LoVo (cell line): ENCODE measurements around the gene WWC2.
"Not testable (repeated sequence)": the region's sequence is repeated elsewhere in the genome, so short reads cannot be mapped to it uniquely, and the experiment has no call there.

Experiments used
- DNase-seq: peaks from one replicate; pipeline ENCODE4 v3.0.0-alpha.2; 2016; ENCODE audit warnings: low spot score

WWC2 gene

GRCh38 chr4:183100827-183101226 is 1.8 kb downstream of the WWC2 start:
- DNase-seq, result peak; percentile 21

GRCh38 chr4:183101956-183102480 is 3.0 kb downstream of the WWC2 start:
- no peak for DNase-seq

GRCh38 chr4:183105092-183105491 is 6.0 kb downstream of the WWC2 start:
- no peak for DNase-seq

DNA sequence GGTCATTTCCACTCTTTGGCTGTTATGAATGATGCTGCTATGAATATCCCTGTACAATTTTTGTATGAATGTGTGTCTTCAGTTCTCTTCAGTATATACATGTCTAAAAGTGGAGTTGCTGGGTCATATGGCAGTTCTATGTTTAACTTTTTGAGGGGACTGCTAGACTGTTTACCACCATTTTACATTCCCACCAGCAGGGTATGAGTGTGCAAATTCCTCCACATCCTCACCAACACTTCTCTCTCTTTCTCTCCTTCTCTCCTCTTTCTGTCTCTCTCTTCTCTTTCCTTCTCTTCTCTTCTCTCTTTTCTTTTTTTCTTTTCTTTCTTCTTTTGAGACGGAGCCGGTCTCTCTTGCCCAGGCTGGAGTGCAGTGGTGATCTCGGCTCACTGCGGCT is 7.8 kb downstream of the WWC2 start:
- no peak for DNase-seq

- DNase-seq, result no peak
Observed at GRCh38 chr4:183107891-183108459, 8.9 kb downstream of the WWC2 start.

- no peak for DNase-seq
Observed at GRCh38 chr4:183110244-183110643, 11.2 kb downstream of the WWC2 start.

DNA sequence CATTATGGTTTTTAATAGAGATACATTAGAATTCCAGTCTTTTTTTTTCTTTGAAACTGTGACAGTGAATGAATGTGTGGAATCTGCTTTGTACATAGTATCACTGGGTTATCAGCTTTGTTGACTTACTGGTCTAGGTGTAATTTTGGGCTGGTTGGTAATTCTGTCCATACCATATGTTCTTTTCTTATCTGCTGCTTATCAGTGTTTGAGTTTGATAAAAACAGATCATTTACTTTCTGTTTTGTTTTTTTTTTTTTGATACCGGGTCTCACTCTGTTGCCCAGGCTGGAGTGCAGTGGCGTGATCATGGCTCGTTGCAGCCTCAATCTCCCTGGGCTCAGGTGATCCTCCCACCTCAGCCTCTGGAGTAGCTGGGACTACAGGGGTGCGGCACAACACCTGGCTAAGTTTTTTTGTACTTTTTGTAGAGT is 12.4 kb downstream of the WWC2 start:
- DNase-seq, result no peak

DNA sequence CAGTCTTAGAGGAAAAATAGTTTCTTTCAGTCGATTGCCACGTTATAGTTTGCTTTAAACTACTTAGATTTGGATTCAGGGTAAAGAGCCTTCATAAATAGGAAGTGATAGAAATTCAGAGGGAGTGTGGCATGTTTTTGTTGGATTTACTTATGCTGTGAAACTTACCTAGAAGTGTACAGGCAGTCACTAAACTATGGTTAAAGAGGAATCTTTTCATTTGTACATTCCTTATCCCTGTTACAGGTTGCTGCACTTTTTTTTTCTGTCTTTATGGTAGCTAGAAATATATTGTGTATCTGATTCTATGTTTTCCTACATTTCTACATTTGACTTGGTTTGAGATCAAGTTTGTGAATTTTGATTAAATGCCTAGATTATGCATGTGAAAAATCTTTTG is 19.1 kb downstream of the WWC2 start:
- DNase-seq, result no peak

DNA sequence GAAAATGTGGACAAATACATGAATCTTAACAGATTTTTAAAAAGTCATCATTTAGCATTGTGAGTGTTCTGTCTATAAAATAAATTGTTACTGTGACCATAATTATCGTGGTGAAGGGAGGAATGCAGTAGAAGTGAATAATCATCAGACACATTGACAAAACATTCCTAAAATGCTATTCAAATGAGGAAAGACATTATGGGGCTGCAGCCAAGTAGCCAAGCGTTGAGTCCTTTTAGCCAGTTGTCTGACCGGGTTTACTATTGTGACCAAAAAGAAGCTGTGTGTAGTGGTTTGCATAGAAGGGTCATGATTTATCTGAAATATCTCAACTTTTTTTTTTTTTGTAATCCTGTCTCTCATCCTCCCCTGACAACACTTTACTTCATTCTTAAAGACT is 19.5 kb downstream of the WWC2 start:
- DNase-seq, result peak; percentile 21

DNA sequence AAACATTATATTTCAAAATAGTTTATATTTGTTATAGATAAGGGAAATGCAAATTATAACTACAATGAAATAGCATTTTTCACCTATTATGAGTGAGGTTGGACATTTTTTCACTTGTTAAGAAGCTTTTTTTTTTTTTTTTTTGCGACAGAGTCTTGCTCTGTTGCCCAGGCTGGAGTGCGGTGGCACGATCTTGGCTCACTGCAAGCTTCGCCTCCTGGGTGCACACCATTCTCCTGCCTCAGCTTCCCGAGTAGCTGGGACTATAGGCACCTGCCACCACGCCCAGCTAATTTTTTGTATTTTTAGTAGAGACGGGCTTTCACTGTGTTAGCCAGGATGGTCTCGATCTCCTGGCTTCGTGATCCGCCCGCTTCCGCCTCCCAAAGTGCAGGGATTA is 22.6 kb downstream of the WWC2 start:
- not testable (repeated sequence) for DNase-seq

DNA sequence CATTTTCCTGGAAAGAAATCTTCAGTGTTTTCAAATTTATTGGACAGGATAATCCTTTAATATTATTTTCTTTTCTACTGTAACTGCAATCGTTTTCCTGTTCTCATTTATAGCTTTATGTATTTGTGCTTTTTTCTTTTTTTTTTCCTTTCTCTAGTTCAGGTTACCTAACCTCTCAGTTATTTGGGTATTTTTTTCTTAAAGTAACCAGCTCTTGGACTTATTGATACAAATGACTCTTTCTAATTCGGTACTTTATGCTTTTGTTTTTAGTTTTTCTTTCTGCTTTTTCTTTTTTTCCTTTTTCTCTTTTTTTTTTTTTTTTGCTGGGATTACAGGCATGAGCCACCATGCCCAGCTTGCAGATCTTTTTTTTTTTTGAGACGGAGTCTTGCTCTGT is 25.2 kb downstream of the WWC2 start:
- DNase-seq, result no peak

DNA sequence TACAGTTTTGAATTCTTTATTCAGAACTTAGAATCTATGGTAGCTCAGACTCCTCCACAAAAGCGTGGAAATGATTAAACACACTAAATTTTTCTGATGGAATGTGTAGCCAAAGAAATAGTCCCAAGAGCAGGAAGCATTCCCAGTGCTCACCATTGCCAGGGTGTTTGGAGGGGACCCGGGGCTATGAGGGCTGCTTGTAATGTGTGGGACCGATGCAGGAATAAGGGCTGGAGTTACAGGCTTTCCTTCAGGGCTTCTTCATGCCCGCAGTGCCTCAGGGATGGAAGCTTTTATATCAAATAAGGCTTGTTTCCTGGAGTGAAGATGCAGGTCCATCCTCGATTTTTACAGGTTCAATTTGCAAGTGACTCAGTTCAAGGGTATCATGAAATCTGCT is 25.8 kb downstream of the WWC2 start:
- DNase-seq, result no peak

DNA sequence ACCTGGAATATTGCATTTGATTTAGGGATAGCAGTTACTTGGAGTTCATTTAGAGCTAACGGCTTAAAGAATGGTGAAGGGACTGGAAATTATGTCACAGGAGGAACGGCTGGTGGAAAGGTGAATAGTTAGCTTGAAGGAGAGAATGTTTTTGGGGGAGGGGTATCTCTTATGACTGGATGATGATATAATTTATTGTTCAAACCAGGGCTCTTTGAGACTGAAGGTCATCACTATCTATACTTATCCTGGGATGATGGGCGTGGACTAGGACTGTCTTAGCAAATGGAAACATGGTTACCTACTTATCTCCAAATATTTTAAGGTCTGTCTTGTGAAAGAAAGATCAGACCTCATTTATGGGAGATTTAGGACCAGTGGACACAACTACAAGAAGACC is 30.1 kb downstream of the WWC2 start:
- no peak for DNase-seq

GRCh38 chr4:183129675-183130074 is 30.6 kb downstream of the WWC2 start:
- no peak for DNase-seq

DNA sequence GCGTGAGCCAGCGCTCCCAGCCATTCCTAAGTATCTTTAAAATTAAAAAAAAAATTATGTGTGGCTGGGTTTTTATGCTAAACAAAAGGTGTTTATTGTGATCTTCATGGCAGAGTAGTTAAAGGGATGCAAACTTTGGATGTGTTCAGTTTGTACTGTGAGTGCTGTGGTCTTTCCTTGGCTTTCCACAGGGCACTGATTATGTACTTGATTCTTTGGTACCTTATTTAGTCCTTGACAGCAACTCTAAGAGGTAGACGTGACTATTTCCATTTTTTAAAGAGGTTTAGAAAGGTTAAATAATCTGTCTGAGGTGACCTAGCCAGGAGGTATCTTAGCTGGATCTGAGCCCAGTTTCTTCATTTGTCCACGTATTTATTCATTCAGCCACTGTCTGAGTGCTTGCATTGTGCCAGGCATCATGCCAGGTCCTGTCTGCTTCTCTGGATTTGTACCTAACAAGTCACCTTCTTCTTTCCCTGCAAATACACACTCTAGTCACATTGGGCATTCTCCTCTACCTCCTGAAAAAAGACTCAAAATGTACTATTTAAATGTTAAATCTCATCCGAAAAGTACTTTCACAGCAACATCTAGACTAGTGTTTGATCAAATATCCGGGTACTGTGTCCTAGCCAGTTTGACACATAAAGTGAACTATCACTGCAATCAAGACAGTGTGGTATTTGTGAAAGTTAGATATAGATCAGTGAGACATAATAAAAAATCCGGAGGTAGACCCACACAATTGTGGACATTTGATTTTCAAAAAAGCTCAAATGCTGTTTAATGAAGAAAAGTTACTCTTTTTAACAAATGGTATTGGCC is 31.5 kb downstream of the WWC2 start:
- DNase-seq, result peak; percentile 26

- DNase-seq, result no peak
Observed at GRCh38 chr4:183132081-183132480, 33.0 kb downstream of the WWC2 start.

GRCh38 chr4:183132865-183133264 is 33.8 kb downstream of the WWC2 start:
- no peak for DNase-seq

DNA sequence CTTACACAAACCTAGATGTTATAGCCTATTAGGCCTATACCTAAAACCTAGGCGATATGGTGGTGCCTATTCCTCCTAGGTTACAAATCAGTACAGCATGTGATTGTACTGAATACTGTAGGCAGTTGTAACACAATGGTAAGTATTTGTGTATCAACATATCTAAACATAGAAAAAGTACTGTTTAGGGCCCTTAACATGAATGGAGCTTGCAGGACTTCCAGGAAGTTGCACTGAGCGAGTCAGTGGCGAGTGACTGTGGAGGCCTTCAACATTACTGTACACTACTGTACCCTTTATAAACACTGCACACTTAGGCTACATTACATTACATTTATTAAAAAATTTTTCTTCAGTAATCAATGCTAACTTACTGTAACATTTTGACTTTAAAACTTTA is 37.8 kb downstream of the WWC2 start:
- DNase-seq, result no peak

DNA sequence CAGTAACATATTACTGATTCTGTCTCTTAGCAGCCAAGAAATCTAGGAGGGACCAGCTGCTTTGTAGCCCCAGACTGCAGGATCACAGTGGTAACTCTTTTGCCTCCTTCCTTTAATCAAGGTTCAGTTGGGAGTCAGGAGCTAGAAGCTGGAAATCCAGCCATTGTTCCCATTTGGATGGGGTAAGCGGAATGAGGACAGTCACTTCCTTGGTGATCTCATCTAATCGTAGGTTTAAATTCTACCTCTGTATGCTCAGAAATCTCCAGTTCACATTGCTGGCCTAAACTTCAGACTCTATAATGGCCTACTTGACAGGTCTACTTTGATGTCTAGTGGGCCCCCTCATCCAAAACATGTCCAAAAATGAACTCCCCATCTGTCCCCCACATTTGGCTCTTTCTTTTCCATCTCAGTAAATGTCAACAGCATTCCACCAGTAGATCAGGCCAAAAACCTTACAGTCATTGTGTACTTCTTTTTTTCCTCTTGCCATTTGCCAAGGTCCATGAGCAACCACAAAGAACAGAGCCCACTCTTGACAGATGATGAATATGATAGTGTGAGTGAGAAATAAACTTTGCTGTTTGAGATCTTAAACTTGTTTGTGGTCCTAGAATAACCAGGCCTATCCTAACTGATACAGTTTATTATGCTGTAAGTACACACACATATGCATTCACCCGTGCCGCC is 40.1 kb downstream of the WWC2 start:
- no peak for DNase-seq

- no peak for DNase-seq
Observed at GRCh38 chr4:183139972-183140570, 41.0 kb downstream of the WWC2 start.

GRCh38 chr4:183140911-183141320 is 41.9 kb downstream of the WWC2 start:
- no peak for DNase-seq

GRCh38 chr4:183141997-183142396 is 42.9 kb downstream of the WWC2 start:
- DNase-seq, result no peak
